Heart right ventricle (tissue), 16 donors: ENCODE measurements around the gene PREX1. TPM values are rescaled to one million over a fixed set of nuclear protein-coding genes. Genes with fewer than 3 reads are reported as not detected.

Experiments used
- ATAC-seq, 8 donors: fragments of 200-7000 bp; cut with Tn5 transposase; one replicate each; pipeline ENCODE4 v1.9.1; 2020; ENCODE audit warnings: mild to moderate bottlenecking in 8 of 8, moderate library complexity in 8 of 8, moderate number of reproducible peaks in 1 of 8
- DNase-seq, 2 donors: peaks; one replicate each; pipeline ENCODE4 v3.0.0-alpha.2; 2020
- H3K27ac ChIP-seq, 10 donors: fragments of 200-600 bp; sonication (generic) in 2 of 10; one replicate each; pipeline versions ENCODE4 v1.5.0 to v1.8.0; 2020 to 2022; ENCODE audit warnings: mild to moderate bottlenecking in 3 of 10
- H3K27me3 ChIP-seq, 7 donors: fragments of 200-600 bp; one replicate each; pipeline ENCODE4 v1.8.0; 2021 to 2022; ENCODE audit warnings: mild to moderate bottlenecking in 2 of 7
- H3K36me3 ChIP-seq, 9 donors: fragments of 200-600 bp; sonication (generic) in 1 of 9; one replicate each; pipeline versions ENCODE4 v1.5.0 to v1.8.0; 2020 to 2022; ENCODE audit warnings: mild to moderate bottlenecking in 2 of 9
- H3K4me1 ChIP-seq, 9 donors: fragments of 200-600 bp; sonication (generic) in 1 of 9; one replicate each; pipeline versions ENCODE4 v1.5.0 to v1.8.0; 2020 to 2022; ENCODE audit warnings: mild to moderate bottlenecking in 4 of 9
- H3K4me3 ChIP-seq, 10 donors: fragments of 200-600 bp; sonication (generic) in 2 of 10; one replicate each; pipeline versions ENCODE4 v1.5.0 to v1.8.0; 2020 to 2022; ENCODE audit warnings: mild to moderate bottlenecking in 7 of 10, moderate library complexity in 2 of 10
- H3K9me3 ChIP-seq, 11 donors: fragments of 200-600 bp in 10 of 11; sonication (generic) in 2 of 11; one replicate each; pipeline versions ENCODE4 v1.5.0 to v1.8.0; 2013 to 2022; ENCODE audit warnings: mild to moderate bottlenecking in 2 of 11, control low read depth in 1 of 11, moderate library complexity in 1 of 11
- CTCF ChIP-seq, 9 donors: fragments of 200-600 bp; sonication (generic) in 2 of 9; IDR thresholded peaks; one replicate each; pipeline versions ENCODE4 v1.5.0 to v1.8.0; 2021 to 2022; ENCODE audit warnings: antibody characterized with exemption in 9 of 9, mild to moderate bottlenecking in 5 of 9, moderate library complexity in 1 of 9
- WGBS, 2 donors: extraction: QIAGEN DNeasy Blood & Tissue Kit; methylation state at CpG; one replicate each; pipeline ENCODE4 v1.1.7; 2013; ENCODE audit warnings: inconsistent platforms in 1 of 2; 5-methylcytosine and 5-hydroxymethylcytosine counted together
- intact Hi-C, 10 donors: fragments of 100-400 bp; cut with DNase I; formaldehyde crosslinking; loops; one replicate each; pipeline versions ENCODE4 v1.11.1 to v1.14.2; 2022
- polyA plus RNA-seq, 2 donors: library from polyadenylated mRNA; stranded (reverse); fragments of 200-250 nt; gene quantifications; one replicate each; pipeline ENCODE4 v1.2.3, GENCODE V29; 2013
- total RNA-seq, 10 donors: library from RNA; stranded (reverse); fragmentation: NEBNext Ultra II Directional in 3 of 10; extraction: Animal tissue kit (Norgen Biotek cat#: 25700) in 3 of 10; gene quantifications; one replicate each; pipeline versions ENCODE4 v1.2.1 to v1.2.4, GENCODE V29; 2021 to 2023
- donor health status: Arrhythmogenic right ventricular cardiomyopathy.
- donor health status: ischemic (EF 13 %, LVEDD 7.1; RV severe dilation, severe dysfunction).
- donor health status: healthy with polysubstance abuse.
- donor health status: DM: no; HTN: yes; CAD: no.
- donor health status: DM: no; HTN: no; CAD: no.
- donor health status: ischemic (EF 25% LVEDD 6.9; RV normal size, moderate dysfunction).
- donor health status: ischemic (EF 25% LVEDD 5.7; RV mildly dilated, moderate dysfunction).
- donor health status: healthy.
- donor health status: DM: yes; HTN: yes; CAD: no.
- donor health status: Ischemic cardiomyopathy.
- donor health status: ischemic (EF 35%, LVEDD 5.7; RV mildly dilated, moderate dysfunction).
- donor health status: nonischemic (EF 11% LVEDD 7.7; RV severe dilation, severe dysfunction).
- donor health status: DM: yes; HTN: yes; CAD: no.
- donor health status: PGD.
- donor health status: ischemic (EF 29% LVEDD 5.4; RV normal size, mild dysfunction).
- donor health status: nonischemic (EF 23%, LVEDD 6.1; RV moderate dilation, normal function).

The PREX1 gene
- total and polyA plus RNA-seq, 12 donors, result 4.6 to 23.4 (median 8.8) TPM

GRCh38 chr20:48656137-48656536 lies 171.7 kb downstream of the PREX1 start:
- intact Hi-C loops, result loop anchor here in 4 of 10 donors (2.0 to 10.0 kb wide), 4 partner anchors 166 to 249 kb away; partner anchors contain the start of gene PREX1 (in 2 of the 4)
- H3K4me1 ChIP-seq, result peaks cover 0 to 19% (median 0%) of the 10 kb centered on the region in 9 donors
- no peak overlapping the region for H3K27ac ChIP-seq
- ATAC-seq (no peak), DNase-seq (no peak)
- H3K9me3 ChIP-seq, result peaks cover 0 to 11% (median 0%) of the 10 kb centered on the region in 11 donors
- H3K27me3 ChIP-seq, result no peaks in the 10 kb centered on the region
- no peak for TF ChIP-seq CTCF (IDR thresholded peaks at IDR 0.05)
- 82 to 85% methylated on average over 8 of the region's 8 CpGs for WGBS, 2 donors
- peaks cover 0 to 93% (median 9%) of the 10 kb centered on the region in 9 donors for H3K36me3 ChIP-seq
- no peak overlapping the region for H3K4me3 ChIP-seq

- peaks cover 0 to 100% (median 9%) of the 10 kb centered on the region in 9 donors for H3K36me3 ChIP-seq
- no peaks in the 10 kb centered on the region for H3K9me3 ChIP-seq
- H3K27ac ChIP-seq, result no peak overlapping the region
- WGBS, 2 donors, result 93 to 95% methylated on average over 10 of the region's 10 CpGs
- intact Hi-C loops, result loop anchor here in 1 of 10 donors (10.0 kb wide), 1 partner anchor 171 kb away; the partner anchor contains the start of gene PREX1
- DNase-seq (no peak), ATAC-seq (no peak)
- no peak for TF ChIP-seq CTCF (IDR thresholded peaks at IDR 0.05)
- H3K27me3 ChIP-seq, result no peaks in the 10 kb centered on the region
- H3K4me1 ChIP-seq, result peaks cover 0 to 16% (median 2%) of the 10 kb centered on the region in 9 donors
- no peak overlapping the region for H3K4me3 ChIP-seq
These were observed 174.1 kb downstream of the PREX1 start for GRCh38 chr20:48653706-48654051.

GRCh38 chr20:48652961-48653705 lies 174.7 kb downstream of the PREX1 start:
- no peak overlapping the region for H3K27ac ChIP-seq
- no peaks in the 10 kb centered on the region for H3K27me3 ChIP-seq
- no peak for ATAC-seq
- peaks cover 0 to 11% (median 2%) of the 10 kb centered on the region in 9 donors for H3K4me1 ChIP-seq
- TF ChIP-seq CTCF (IDR thresholded peaks at IDR 0.05), result no peak
- intact Hi-C loops, result loop anchor here in 1 of 10 donors (10.0 kb wide), 1 partner anchor 172 kb away; the partner anchor contains the start of gene PREX1
- peaks cover 0 to 100% (median 9%) of the 10 kb centered on the region in 9 donors for H3K36me3 ChIP-seq
- no peak for DNase-seq
- 74 to 77% methylated on average over 16 of the region's 16 CpGs for WGBS, 2 donors
- no peak overlapping the region for H3K4me3 ChIP-seq
- no peaks in the 10 kb centered on the region for H3K9me3 ChIP-seq

- Histone ChIP-seq H3K4me3 (no peak overlapping the region), H3K27me3 (no peaks in the 10 kb centered on the region), H3K4me1 (peaks cover 0 to 2% (median 0%) of the 10 kb centered on the region in 9 donors), H3K36me3 (peaks cover 0 to 100% (median 9%) of the 10 kb centered on the region in 9 donors), H3K27ac (no peak overlapping the region), H3K9me3 (no peaks in the 10 kb centered on the region)
- no peak for TF ChIP-seq CTCF (IDR thresholded peaks at IDR 0.05)
- DNase-seq (no peak), ATAC-seq (no peak)
- WGBS, 2 donors, result 97% methylated on average over 11 of the region's 11 CpGs
- intact Hi-C loops, result loop anchor here in 1 of 10 donors (10.0 kb wide), 1 partner anchor 173 kb away; the partner anchor contains the start of gene PREX1
These were observed 175.8 kb downstream of the PREX1 start for GRCh38 chr20:48651960-48652359.
